GM21360 (cell line): Measurements from ENCODE around the gene MSI2.

Source experiments
- ATAC-seq: cut with Tn5 transposase; IDR thresholded peaks from one replicate; pipeline ENCODE4 v1.9.1; 2021; ENCODE audit warnings: mild to moderate bottlenecking, moderate library complexity; ENCODE audit not compliant: unreplicated experiment

The MSI2 gene

DNA sequence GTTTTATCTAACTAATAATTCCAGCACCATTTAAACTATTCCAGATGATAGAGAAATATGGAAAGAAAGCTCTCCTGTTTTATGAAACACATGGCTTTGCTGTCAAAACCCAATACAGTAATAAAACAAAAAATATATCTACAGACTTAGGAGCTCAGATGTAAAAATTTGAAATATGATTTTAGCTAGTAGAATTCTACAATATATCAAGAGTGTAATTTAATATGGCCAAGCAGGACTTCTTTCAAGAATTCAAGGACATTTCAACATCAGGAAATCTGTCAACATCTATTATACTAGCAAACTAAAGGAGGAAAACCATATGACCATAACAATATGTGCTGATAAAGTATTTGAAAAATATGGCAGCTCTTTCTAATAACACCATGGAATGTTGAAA lies 431.3 kb downstream of the MSI2 start:
- ATAC-seq: no peak

DNA sequence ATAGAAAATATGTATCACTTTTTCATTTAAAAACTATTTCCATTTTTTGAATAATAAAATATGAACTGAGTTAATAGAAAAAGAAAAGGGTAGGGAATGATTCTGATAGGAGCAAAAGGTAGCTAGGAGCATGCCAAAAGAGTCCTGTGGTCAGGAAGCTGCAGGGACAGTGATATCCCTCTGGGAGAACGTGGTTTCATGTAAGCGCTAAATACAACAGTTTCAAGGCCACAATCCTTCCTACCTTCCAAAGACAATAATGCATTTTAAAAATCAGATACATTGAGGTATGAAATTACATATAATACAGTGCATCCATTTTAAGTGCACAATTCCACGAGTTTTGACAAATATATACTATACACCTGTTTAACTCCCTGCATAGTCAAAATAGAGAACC lies 432.9 kb downstream of the MSI2 start:
- no peak for ATAC-seq

DNA sequence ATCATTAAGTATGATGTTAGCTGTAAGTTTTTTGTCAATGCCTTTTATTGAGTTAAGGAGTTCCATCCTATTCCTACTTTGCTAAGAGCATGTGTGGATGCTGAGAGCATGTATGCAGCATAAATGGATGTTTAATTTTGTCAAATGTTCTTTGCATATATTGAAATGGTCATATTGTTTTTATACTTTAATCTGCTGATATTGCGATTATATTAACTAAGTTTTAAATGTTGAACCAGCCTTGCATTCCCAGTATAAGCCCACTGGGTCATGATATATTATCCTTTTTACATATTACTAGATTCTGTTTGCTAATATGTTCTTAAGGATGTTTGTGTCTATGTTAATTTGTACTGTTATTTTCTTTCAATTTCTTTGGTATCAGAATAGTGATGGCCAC lies 435.6 kb downstream of the MSI2 start:
- ATAC-seq: no peak

DNA sequence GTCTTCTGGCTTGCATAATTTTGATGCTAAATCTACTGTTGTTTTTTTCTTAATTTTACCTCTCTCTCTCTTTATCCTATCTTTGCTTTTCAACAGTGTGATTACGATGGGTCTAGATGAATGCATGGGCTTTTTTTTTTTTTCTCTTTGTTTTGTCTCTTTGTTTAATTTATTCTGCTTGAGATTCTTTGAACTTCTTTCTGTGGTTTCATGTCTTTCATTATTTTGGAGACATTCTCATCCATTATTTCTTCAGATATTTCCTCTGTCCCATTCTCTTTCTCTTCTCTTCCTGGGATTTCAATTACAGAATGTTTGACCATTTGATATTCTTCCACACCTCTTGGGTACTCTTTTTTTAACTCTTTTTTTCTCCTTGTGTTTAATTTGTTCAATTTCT lies 436.4 kb downstream of the MSI2 start:
- ATAC-seq: no peak

DNA sequence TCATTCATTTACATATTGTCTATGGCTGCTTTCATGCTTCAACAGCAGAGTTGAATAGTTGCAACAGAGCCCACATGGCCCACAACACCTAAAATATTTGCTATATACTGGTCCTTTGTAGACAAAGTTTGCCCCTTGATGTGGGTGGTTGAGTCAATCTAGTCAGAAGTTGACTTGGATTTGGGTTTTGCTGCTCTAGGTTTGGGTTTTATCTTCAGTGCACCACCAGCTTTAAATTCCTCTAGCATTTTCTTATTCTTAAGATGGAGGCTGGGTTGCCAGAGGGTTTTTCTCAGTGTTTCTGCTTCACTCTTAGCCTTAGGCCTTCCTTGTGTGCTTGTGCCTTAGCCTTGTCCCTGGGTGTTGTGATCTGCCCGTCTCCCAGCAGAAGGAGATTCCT lies 437.7 kb downstream of the MSI2 start:
- ATAC-seq: no peak

DNA sequence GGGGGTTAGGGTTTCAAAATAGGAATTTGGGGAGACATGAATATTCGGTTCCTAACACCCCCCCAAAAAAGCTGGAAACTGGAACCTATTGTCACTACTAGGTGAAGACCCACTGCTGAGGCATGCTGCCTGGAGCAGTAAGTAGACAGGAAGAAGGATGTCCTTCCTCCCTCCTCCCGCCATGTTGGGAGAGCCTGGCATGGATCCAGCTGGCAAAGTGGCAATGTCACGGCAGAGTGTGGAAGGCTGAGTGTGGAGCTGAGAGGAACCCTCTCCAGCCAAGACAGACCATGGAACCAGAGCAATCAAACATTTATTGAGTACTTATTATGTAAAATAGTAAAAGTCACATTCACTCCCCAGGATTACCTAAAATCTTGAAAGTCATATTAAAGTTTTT lies 439.7 kb downstream of the MSI2 start:
- no peak for ATAC-seq

DNA sequence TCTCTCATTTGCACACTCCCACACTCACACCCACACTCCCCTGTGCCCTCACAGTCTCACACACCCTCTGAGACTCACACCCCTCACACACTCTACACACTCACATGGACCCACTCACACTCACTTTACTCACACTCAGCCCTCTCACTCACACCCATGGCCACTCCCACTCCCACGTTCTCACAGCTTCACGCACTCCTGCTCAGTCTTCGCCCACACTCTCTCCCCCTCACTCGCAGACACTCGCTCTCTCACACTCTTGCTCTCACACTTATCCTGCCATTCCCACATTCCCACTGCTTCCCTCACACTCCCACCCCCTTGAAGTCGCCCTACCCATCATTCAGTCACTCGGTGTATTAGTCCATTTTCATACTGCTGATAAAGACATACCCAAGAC lies 440.9 kb downstream of the MSI2 start:
- no peak for ATAC-seq

DNA sequence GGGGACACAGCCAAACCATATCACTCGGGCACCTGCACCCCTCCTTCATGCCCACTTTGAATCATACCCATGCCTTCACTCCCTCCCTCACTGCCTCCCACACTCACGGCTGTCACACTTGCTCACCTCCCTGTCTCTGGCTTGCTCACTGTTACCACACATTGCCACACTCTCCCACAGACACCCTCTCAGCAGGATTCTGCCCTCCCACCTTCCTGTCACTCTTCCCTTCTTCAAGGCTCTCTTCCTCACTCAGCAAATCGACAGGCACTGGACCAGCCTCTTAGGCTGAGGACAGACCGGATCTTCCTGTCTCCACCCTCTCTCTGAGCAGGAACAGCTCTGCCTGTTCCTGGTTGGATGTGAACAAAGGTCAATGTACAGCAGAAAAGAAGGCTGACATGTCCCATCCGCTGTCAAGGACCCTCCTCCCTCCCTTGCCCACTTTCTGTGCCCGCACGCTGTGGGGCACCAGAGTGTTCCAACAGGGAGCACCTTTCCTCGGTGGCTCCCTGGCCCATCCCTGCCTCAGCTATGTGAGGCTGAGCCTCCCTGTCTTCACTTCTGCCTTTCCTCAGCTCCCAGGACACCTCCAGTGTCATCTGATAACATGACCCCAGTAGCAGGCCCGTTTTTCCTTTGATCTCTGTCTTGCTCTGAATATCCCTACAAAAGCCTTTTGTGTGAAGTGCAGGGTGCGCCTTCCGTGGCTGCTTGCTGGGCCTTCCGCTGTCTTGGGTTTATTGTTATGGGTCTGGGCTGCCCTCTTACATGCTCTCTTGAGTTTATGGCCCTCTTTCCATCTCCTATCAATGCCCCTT lies 441.8 kb downstream of the MSI2 start:
- ATAC-seq: no peak

DNA sequence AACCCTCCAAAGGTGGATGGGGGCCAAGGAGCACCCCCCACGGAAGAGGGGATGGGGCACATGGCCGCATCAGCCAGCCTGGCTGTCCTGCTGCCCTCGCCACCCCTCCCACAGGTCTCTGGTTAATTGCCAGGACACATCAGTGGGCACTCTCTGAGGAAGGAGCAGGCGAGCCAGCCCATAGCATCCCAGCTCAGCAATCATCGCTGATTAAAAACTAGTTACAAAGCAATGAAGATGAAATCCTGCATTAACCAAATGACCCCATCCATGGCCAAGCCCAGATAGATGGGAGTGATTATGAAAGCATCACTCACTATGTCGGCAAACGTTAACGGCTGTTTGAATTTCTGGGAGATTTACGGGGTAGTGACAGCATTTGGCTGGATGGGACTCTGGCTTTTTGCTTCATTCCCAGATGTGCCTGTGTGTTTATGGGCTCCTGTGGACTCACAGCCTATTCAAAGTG lies 443.5 kb downstream of the MSI2 start:
- no peak for ATAC-seq

DNA sequence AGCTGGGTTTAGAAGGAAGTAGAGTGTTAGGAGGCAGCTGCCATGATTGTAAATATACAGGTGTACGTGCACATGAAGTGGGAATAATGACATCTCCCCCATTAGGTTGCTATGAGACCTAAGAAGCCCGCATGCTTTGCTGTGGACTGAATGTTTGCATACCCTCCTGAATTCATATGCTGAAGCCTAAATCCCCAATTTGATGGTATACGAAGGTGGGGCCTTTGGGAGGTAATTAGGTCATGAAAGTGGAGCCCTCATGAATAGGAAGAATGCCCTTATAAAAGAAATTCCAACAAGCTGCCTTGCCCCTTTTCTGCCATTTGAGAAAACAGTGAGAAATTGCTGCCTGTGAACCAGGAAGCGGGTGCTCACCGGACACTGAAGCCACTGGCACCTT lies 444.8 kb downstream of the MSI2 start:
- no peak for ATAC-seq

DNA sequence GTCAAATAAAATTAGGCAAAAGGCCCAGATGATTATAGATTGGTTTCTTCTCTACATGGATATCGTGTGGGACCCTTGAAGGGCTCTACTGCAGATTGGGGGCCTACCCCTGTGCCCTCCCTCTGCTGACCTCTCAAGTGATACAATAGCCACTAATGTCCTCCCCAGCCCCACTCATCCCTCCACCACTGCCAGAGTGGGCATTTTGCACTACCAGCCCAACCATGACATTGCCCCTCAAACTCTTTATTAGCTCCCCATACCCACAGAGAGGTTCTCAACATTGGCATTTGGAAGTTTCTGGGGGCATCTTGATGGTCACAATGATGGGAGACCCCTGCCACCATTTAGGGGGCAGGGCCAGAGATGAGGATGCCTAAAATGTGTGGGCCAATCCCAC lies 446.9 kb downstream of the MSI2 start:
- no peak for ATAC-seq

DNA sequence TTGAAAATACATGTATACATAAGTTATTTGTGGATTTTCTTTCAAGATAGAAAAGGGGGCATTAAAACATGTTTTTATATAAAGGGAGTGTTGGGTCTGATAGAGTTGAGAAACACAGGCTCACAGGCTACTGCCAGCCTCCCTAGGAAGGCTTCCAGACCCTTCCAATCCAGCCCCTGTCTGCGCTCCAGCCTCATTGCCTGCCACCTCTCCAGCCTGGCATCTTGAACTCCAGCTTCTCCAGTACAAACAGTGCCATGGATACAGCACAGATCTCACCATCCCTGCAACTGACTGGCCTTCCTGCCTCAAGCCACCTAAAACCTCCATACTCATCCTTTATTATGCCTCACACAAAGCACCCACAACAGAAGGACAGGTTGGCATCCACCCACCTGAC lies 448.1 kb downstream of the MSI2 start:
- ATAC-seq: no peak

DNA sequence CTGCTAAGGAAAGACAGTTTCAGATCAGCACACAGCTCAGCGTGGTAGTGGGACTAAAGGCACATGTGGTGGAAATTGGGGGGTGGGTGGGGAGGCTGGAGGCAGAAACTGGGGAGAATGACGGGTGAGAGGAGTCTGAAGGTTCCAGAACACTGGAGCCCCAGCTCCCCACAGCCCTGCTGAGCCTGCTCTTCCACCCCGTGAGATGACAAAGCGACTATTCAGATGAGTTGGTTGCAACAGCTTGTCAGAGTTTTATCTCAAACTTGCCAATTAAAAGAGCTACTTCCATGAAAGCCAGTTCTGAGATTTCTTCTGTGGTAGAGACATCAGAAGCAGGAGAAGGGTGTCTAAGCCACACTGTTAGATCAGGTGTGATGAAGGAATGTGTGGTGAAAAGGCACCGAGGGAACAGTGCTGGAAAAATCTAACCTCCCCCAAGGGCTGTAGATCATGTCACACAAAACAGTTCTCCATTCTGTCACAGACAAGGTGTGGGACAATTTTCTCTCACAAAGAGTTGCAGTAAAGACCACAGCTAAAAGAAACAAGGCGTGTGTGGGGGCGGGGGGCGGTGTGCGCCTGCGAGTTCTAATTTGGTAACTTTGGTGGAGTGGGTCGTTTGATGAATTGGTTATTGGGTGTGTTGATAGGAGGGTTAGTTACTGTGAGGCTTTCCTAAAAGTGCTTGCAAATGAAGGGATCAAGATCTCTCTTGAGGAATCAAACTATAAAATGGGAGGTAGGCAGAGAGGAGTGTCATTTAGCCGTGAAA lies 449.8 kb downstream of the MSI2 start:
- no peak for ATAC-seq

DNA sequence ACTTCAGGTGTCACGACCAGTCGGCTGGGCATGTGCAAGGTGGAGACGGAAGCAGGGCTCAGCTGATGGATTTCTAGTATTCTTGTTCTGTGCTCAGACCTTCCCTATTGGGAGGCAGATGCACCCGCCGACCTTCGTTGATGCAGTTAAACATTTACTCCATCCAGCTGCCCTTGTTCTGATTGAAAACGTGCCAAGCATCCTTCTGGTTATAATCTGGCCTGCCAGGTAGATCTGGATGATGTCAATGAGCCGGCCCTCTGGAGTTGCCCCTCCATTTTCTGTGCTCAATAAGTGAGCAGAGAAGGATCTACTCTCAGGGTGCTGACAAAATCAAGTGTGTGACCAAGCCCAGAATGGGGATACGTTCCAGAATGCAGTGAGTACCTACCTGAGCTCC lies 450.4 kb downstream of the MSI2 start:
- no peak for ATAC-seq

DNA sequence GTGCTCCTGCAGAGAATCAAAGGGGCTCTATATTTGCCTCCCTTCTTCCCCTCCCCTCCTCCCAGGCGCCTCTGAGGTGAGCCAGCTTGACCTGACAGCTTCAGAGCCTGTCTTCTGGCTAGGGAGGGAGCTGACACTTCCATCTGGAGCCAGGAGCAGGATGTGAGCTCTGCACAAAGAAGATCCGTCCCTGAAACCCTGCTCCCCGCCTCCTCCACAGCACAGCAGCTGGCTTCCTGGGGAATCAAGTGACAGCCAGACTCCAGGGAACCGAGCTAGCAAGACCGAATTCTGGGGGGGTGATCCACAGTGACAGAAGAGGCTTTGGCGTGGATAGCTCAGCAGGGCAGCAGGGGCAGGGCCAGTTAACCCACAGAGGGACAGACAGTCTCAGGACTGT lies 451.6 kb downstream of the MSI2 start:
- ATAC-seq: no peak

DNA sequence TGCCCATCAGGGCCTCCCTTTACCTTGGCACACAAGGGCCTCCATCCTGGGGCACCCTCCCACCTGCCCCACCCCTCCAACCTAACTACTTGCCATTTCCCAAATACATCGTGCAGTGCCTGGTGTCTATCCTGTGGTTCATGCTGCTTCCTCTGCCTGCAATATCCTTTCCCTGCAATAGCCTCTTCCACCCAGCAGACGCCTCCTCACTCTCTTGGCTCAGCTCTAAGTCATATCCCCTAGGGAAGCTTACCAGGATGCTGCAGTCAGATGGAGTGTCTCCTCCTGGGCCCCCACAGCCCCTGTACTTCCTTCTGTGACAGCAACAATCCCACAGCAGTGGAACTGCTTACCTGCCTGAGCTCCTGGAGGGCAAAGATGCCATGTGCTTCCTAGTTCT lies 452.1 kb downstream of the MSI2 start:
- no peak for ATAC-seq

DNA sequence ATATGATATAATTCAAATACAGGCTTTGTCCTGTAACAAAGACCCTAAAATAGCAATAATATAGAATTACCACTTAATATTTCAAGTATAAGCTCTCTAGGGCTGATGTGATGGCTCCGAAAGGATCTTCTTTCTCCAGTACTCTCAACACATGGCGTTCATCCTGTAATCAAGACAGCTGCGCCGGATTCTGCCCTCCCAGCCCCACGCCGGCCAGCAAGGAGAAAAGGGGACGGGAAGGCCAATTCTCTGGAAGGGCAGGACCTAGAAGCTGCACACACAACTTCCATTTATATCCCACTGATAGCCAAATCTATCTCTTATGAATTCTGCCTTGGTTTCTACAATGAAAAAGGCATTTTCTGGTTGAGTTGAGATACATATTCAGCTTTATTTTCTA lies 456.8 kb downstream of the MSI2 start:
- ATAC-seq: no peak

DNA sequence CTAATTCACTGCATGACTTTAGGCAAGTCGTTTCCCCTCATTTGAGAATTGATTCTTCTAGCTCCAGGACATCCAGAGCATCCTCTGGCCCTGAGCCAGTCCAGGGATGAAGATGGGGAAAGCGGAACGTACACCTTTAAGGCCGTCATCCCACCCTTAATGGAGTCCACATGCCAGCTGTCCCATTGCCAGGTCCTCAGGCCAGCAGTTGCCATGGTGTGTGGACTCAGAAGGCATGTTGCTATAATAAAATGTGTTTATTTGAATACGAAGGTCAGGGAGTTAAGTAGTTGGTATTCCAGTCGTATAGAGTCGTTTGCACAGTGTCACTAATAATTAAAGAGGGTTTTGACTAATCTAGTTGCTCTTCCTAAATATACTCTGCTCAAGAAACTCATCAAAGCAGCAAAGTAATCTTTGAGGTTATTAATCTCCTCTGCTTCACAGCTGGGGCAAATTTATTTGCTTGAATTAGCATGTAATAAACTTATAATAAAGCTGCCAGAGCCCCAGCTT lies 458.4 kb downstream of the MSI2 start:
- no peak for ATAC-seq

DNA sequence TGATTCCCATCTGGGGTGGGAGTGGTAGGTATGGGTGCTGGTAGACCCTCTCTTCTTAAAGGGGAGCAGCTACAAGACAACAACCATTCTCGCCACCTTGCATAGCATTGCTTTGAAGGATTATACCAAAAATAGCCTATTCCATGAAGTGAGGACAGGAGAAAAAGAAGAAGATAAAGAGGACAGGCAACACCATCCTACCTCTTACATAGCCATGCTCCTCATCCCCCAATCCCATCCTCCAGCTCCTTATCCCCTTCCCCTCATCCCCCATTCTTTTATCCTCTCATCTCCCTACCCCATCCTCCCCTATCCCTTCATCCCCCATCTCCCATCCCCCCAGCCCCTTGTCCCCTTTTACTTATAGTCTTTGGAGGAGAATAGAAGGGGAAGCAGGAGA lies 459.7 kb downstream of the MSI2 start:
- no peak for ATAC-seq

DNA sequence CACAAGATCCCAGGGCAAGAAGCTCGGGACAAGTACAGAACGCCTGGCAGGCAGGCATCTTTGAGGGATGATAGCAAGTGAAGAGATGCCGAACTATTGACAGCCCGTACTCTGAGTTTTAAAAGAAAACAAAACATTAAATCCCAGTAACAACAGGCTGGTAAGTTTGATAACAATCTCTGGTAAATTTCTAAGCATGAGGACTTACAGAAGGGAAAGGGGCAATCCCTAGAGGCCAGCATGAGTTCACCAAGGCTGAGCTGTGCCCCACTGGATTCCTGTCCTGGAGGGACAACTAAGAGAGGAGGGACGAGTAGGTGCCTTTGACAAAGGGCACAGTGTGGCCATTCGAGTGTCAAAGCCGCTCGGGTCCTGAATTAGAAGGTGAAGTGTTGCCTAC lies 462.6 kb downstream of the MSI2 start:
- ATAC-seq: no peak

DNA sequence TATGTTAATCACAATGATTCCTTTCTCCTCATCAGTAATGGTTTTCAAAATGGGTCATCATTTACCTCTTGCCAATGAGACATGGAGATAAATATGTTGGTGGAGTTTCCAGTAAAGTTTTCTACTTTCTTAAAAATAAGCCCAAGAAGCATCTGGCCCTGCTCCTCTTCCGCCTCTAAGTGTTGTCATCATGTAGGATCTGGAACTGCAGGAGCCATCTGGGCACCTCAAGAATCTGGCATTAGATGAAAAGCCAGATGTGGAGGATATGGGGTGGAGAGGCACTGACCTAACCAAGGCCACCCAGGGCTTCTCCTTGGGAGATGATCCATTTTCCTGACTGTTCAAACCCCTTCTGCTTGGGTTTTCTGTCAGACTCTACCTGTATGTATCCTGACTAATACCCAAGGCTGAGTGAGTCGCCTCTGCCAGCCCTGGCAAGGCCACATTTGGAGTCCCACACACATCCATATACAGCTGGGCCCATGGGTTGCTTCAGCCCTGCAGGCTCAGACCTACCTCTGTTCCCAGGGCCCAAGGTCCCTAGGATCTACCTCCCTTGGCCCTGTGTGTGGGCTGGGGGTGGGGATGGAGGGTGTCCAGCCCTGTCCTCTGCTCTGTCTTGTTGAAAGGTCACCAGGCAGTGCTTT lies 464.2 kb downstream of the MSI2 start:
- ATAC-seq: no peak
